Measurements from ENCODE around the gene JARID2.
A peak's percentile ranks its signal among the peaks of the same experiment; 100 is the strongest.

The JARID2 gene

GRCh38 chr6:15477746-15478145 is 231.9 kb downstream of the JARID2 start:
- no peak for TF ChIP-seq POLR2A (IDR thresholded peaks at IDR 0.05; ENCODE audit: low read depth, low read length)
- TF ChIP-seq POU2F2 (IDR thresholded peaks at IDR 0.05; ENCODE audit: low read depth, low read length), result no peak
- no peak for TF ChIP-seq PAX5 (IDR thresholded peaks at IDR 0.05; ENCODE audit: insufficient read depth, low read length, severe bottlenecking)
- no peak for TF ChIP-seq TAF1 (IDR thresholded peaks at IDR 0.05; ENCODE audit: low read depth, low read length)
- TF ChIP-seq SPI1 (IDR thresholded peaks at IDR 0.05; ENCODE audit: low read depth, low read length), result no peak
- TF ChIP-seq POLR2AphosphoS5 (IDR thresholded peaks at IDR 0.05; ENCODE audit: low read depth, low read length), result no peak
- FAIRE-seq (no peak), DNase-seq (ENCODE audit: insufficient read length, low spot score) (no peak)

GRCh38 chr6:15479761-15480160 is 233.9 kb downstream of the JARID2 start:
- TF ChIP-seq POU2F2 (IDR thresholded peaks at IDR 0.05; ENCODE audit: low read depth, low read length) (no peak), POLR2A (IDR thresholded peaks at IDR 0.05; ENCODE audit: low read depth, low read length) (no peak), TAF1 (IDR thresholded peaks at IDR 0.05; ENCODE audit: low read depth, low read length) (no peak), PAX5 (IDR thresholded peaks at IDR 0.05; ENCODE audit: insufficient read depth, low read length, severe bottlenecking) (no peak), POLR2AphosphoS5 (IDR thresholded peaks at IDR 0.05; ENCODE audit: low read depth, low read length) (no peak), SPI1 (IDR thresholded peaks at IDR 0.05; ENCODE audit: low read depth, low read length) (no peak)
- no peak for FAIRE-seq
- no peak for DNase-seq (ENCODE audit: insufficient read length, low spot score)

GRCh38 chr6:15480525-15480924 is 234.7 kb downstream of the JARID2 start:
- FAIRE-seq, result no peak
- no peak for TF ChIP-seq TAF1 (IDR thresholded peaks at IDR 0.05; ENCODE audit: low read depth, low read length)
- no peak for TF ChIP-seq POU2F2 (IDR thresholded peaks at IDR 0.05; ENCODE audit: low read depth, low read length)
- no peak for TF ChIP-seq PAX5 (IDR thresholded peaks at IDR 0.05; ENCODE audit: insufficient read depth, low read length, severe bottlenecking)
- TF ChIP-seq SPI1 (IDR thresholded peaks at IDR 0.05; ENCODE audit: low read depth, low read length), result no peak
- no peak for TF ChIP-seq POLR2A (IDR thresholded peaks at IDR 0.05; ENCODE audit: low read depth, low read length)
- no peak for TF ChIP-seq POLR2AphosphoS5 (IDR thresholded peaks at IDR 0.05; ENCODE audit: low read depth, low read length)
- no peak for DNase-seq (ENCODE audit: insufficient read length, low spot score)

GRCh38 chr6:15481390-15482291 is 235.8 kb downstream of the JARID2 start:
- DNase-seq (ENCODE audit: insufficient read length, low spot score), result no peak
- peak; percentile 13 for FAIRE-seq
- TF ChIP-seq SPI1 (IDR thresholded peaks at IDR 0.05; ENCODE audit: low read depth, low read length), result no peak
- no peak for TF ChIP-seq POU2F2 (IDR thresholded peaks at IDR 0.05; ENCODE audit: low read depth, low read length)
- no peak for TF ChIP-seq PAX5 (IDR thresholded peaks at IDR 0.05; ENCODE audit: insufficient read depth, low read length, severe bottlenecking)
- no peak for TF ChIP-seq TAF1 (IDR thresholded peaks at IDR 0.05; ENCODE audit: low read depth, low read length)
- no peak for TF ChIP-seq POLR2A (IDR thresholded peaks at IDR 0.05; ENCODE audit: low read depth, low read length)
- TF ChIP-seq POLR2AphosphoS5 (IDR thresholded peaks at IDR 0.05; ENCODE audit: low read depth, low read length), result no peak

- DNase-seq (ENCODE audit: insufficient read length, low spot score), result no peak
- no peak for FAIRE-seq
- TF ChIP-seq TAF1 (IDR thresholded peaks at IDR 0.05; ENCODE audit: low read depth, low read length) (no peak), POLR2A (IDR thresholded peaks at IDR 0.05; ENCODE audit: low read depth, low read length) (no peak), POLR2AphosphoS5 (IDR thresholded peaks at IDR 0.05; ENCODE audit: low read depth, low read length) (no peak), POU2F2 (IDR thresholded peaks at IDR 0.05; ENCODE audit: low read depth, low read length) (no peak), PAX5 (IDR thresholded peaks at IDR 0.05; ENCODE audit: insufficient read depth, low read length, severe bottlenecking) (no peak), SPI1 (IDR thresholded peaks at IDR 0.05; ENCODE audit: low read depth, low read length) (no peak)
Observed at GRCh38 chr6:15483060-15483459, 237.2 kb downstream of the JARID2 start.

- no peak for TF ChIP-seq SPI1 (IDR thresholded peaks at IDR 0.05; ENCODE audit: low read depth, low read length)
- TF ChIP-seq PAX5 (IDR thresholded peaks at IDR 0.05; ENCODE audit: insufficient read depth, low read length, severe bottlenecking), result no peak
- no peak for TF ChIP-seq POLR2AphosphoS5 (IDR thresholded peaks at IDR 0.05; ENCODE audit: low read depth, low read length)
- no peak for TF ChIP-seq POLR2A (IDR thresholded peaks at IDR 0.05; ENCODE audit: low read depth, low read length)
- no peak for TF ChIP-seq POU2F2 (IDR thresholded peaks at IDR 0.05; ENCODE audit: low read depth, low read length)
- TF ChIP-seq TAF1 (IDR thresholded peaks at IDR 0.05; ENCODE audit: low read depth, low read length), result no peak
- peak; percentile 48 for FAIRE-seq
- no peak for DNase-seq (ENCODE audit: insufficient read length, low spot score)
Observed at GRCh38 chr6:15484140-15484539, 238.3 kb downstream of the JARID2 start.

GRCh38 chr6:15484821-15485220 is 239.0 kb downstream of the JARID2 start:
- TF ChIP-seq POLR2AphosphoS5 (IDR thresholded peaks at IDR 0.05; ENCODE audit: low read depth, low read length) (no peak), SPI1 (IDR thresholded peaks at IDR 0.05; ENCODE audit: low read depth, low read length) (no peak), POU2F2 (IDR thresholded peaks at IDR 0.05; ENCODE audit: low read depth, low read length) (no peak), PAX5 (IDR thresholded peaks at IDR 0.05; ENCODE audit: insufficient read depth, low read length, severe bottlenecking) (no peak), POLR2A (IDR thresholded peaks at IDR 0.05; ENCODE audit: low read depth, low read length) (no peak), TAF1 (IDR thresholded peaks at IDR 0.05; ENCODE audit: low read depth, low read length) (no peak)
- FAIRE-seq (no peak), DNase-seq (ENCODE audit: insufficient read length, low spot score) (no peak)

- DNase-seq (ENCODE audit: insufficient read length, low spot score), result no peak
- no peak for FAIRE-seq
- TF ChIP-seq TAF1 (IDR thresholded peaks at IDR 0.05; ENCODE audit: low read depth, low read length) (no peak), POLR2A (IDR thresholded peaks at IDR 0.05; ENCODE audit: low read depth, low read length) (no peak), POU2F2 (IDR thresholded peaks at IDR 0.05; ENCODE audit: low read depth, low read length) (no peak), PAX5 (IDR thresholded peaks at IDR 0.05; ENCODE audit: insufficient read depth, low read length, severe bottlenecking) (no peak), SPI1 (IDR thresholded peaks at IDR 0.05; ENCODE audit: low read depth, low read length) (no peak), POLR2AphosphoS5 (IDR thresholded peaks at IDR 0.05; ENCODE audit: low read depth, low read length) (no peak)
Observed at GRCh38 chr6:15485936-15486335, 240.1 kb downstream of the JARID2 start.

- FAIRE-seq (no peak), DNase-seq (ENCODE audit: insufficient read length, low spot score) (no peak)
- TF ChIP-seq PAX5 (IDR thresholded peaks at IDR 0.05; ENCODE audit: insufficient read depth, low read length, severe bottlenecking) (no peak), POLR2AphosphoS5 (IDR thresholded peaks at IDR 0.05; ENCODE audit: low read depth, low read length) (no peak), TAF1 (IDR thresholded peaks at IDR 0.05; ENCODE audit: low read depth, low read length) (no peak), POU2F2 (IDR thresholded peaks at IDR 0.05; ENCODE audit: low read depth, low read length) (no peak), POLR2A (IDR thresholded peaks at IDR 0.05; ENCODE audit: low read depth, low read length) (no peak)
Observed at GRCh38 chr6:15487262-15487661, 241.4 kb downstream of the JARID2 start.
